ENCODE results near the gene DOC2B.
"Not testable (repeated sequence)": the region's sequence is repeated elsewhere in the genome, so short reads cannot be mapped to it uniquely, and the experiment has no call there.

DOC2B gene

DNA sequence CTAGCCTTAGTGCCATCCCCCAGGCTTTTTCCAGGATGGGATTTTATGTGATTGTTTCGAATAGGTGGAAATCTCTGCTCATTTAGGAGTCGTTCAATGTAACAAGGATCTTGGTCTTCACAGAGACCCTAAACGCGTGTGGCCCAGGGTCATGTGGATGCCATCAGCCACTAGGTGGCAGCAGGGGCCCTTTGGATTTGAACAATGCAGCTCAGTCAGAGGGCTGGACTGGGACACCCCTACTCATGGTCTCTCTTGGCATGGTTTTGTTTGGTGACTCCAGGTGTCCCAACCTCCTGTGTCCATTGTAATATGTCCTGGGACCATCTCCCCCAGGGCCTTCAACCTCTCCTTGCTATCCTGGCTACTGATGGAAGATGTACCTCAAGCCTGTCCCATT, 44.9 kb downstream of the DOC2B start:
- not testable (repeated sequence) for DNase-seq (ENCODE audit: low read depth); H3K4me3 ChIP-seq (ENCODE audit: control insufficient read depth, low read depth, low read length)
- TF ChIP-seq CTCF (conservative IDR thresholded peaks at IDR 0.05; ENCODE audit: control insufficient read depth, insufficient read depth, low read depth, low read length) = peak; percentile 18

DNA sequence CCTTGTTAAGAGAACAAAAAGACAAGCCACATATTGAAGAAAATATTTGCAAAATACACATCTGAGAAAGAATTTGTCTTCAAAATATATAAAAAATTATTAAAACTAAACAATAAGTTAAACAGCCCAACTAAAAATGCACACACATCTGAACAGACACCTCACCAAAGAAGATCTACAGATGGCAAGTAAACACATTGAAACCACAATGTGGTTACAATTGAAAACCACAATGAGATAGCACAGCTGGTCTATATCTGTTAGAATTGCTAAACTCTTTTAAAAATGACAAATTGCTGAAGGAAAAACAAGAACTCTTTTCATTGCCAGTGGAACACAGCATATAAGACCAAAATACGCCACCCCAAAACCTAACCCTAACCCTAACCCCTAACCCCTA, 45.6 kb downstream of the DOC2B start:
- not testable (repeated sequence) for H3K4me3 ChIP-seq (ENCODE audit: control insufficient read depth, low read depth, low read length); DNase-seq (ENCODE audit: low read depth)

DNA sequence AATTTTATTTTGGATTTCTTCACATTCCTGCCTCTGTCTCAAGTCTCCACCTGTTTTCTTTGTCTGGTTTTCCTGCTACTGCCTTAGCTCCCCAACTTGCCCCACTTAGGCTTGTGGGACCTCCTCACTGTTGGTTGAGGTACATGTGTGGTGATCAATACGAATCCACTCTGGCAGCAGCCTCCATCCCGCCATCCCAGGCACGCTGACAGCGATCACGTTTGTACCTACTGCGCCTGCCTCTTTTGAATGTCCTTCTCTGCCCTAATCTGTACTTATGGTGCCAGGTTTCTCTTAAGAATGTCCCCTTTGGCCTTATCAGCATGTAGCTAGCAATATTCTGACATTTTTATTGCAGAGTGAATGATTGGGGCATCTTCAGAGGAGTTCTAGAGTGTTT, 46.4 kb downstream of the DOC2B start:
- H3K4me3 ChIP-seq (ENCODE audit: control insufficient read depth, low read depth, low read length); DNase-seq (ENCODE audit: low read depth): not testable (repeated sequence)

DNA sequence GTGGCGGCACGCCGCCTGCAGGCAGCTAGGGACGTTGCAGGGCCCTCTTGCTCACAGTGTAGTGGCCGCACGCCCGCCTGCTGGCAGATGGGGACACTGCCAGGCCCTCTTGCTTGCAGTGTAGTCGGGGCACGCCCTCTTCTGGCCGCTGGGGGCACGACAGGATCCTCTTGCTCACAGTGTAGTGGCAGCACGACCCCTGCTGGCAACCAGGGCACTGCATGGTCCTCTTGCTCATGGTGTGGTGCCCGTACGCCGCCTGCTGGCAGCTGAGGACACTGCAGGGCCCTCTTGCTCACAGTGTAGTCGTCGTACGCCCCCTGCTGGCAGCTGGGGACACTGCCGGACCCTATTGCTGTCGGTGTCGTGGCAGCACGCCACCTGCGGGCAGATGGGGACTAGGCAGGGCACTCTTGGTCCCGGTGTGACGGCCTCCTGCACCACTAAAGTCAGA, 47.1 kb downstream of the DOC2B start:
- not testable (repeated sequence) for H3K4me3 ChIP-seq (ENCODE audit: control insufficient read depth, low read depth, low read length); DNase-seq (ENCODE audit: low read depth)

- not testable (repeated sequence) for H3K4me3 ChIP-seq (ENCODE audit: control insufficient read depth, low read depth, low read length); DNase-seq (ENCODE audit: low read depth)
Observed at GRCh38 chr17:133932-134331, 47.5 kb downstream of the DOC2B start.

GRCh38 chr17:118339-118917, 63.0 kb downstream of the DOC2B start:
- peak; percentile 38 for TF ChIP-seq CTCF (conservative IDR thresholded peaks at IDR 0.05; ENCODE audit: control insufficient read depth, insufficient read depth, low read depth, low read length)
- not testable (repeated sequence) for H3K4me3 ChIP-seq (ENCODE audit: control insufficient read depth, low read depth, low read length); DNase-seq (ENCODE audit: low read depth)

- not testable (repeated sequence) for DNase-seq (ENCODE audit: low read depth); H3K4me3 ChIP-seq (ENCODE audit: control insufficient read depth, low read depth, low read length)
Observed at GRCh38 chr17:113111-113510, 68.3 kb downstream of the DOC2B start.

Data from fibroblast of mammary gland (primary cell).